Measurements from ENCODE around the gene CDKN2A.

Gene CDKN2A

DNA sequence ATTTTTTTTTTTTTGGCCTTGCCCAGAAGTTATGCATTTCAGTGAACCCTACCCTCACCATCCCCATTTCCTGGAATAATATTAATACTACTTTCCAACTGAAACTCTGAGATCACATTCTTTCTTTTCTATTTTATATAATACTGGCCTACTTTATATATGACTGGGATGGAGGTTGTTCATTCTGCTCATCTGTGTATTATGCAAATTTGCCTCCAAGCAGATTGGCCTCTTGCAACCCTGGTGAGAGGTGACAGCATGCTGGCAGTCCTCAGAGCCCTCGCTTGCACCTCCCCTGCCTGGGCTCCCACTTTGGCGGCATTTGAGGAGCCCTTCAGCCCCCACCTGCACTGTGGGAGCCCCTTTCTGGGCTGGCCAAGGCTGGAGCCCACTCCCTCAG lies 35.4 kb downstream of the CDKN2A start:
- no peak for TF ChIP-seq CTCF (IDR thresholded peaks at IDR 0.05; ENCODE audit: low read depth, low read length)
- Histone ChIP-seq H3K9me3 (0 out of 2 replicates have a peak, but pooled peaks cover 3% of the 10 kb centered on the region), H3K36me3 (no peaks in the 10 kb centered on the region), H3K27me3 (peaks cover 6% of the 10 kb centered on the region), H3K4me3 (ENCODE audit: low read depth, low read length) (no peak overlapping the region), H3K4me1 (no peaks in the 10 kb centered on the region)
- no peak for DNase-seq

DNA sequence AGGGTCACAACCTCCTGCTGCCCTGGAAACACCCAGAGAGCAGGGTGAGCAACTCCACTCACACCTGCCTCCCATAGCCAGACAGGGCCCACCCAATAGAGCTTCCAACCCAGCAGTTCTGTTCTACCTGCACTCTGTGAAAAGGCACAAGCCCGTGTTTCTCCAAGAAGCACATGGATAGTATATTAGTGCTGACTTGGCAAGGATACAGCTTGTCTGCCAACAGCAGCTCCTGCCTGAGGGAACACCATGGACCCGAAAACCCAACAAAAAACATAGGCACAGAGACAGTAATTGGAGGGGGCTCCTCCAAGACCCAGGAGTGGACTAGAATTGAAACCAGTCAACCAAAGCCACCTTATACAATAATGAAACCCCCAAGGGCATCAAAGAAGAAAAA lies 48.6 kb downstream of the CDKN2A start:
- DNase-seq = no peak
- no peaks in the 10 kb centered on the region for H3K4me1 ChIP-seq
- H3K4me3 ChIP-seq (ENCODE audit: low read depth, low read length) = no peak overlapping the region
- H3K36me3 ChIP-seq = no peaks in the 10 kb centered on the region
- no peak for TF ChIP-seq CTCF (IDR thresholded peaks at IDR 0.05; ENCODE audit: low read depth, low read length)
- H3K27me3 ChIP-seq = no peaks in the 10 kb centered on the region
- no peaks in the 10 kb centered on the region for H3K9me3 ChIP-seq

GRCh38 chr9:21943464-21943863 lies 50.7 kb downstream of the CDKN2A start:
- no peak for TF ChIP-seq CTCF (IDR thresholded peaks at IDR 0.05; ENCODE audit: low read depth, low read length)
- H3K36me3 ChIP-seq = no peaks in the 10 kb centered on the region
- no peaks in the 10 kb centered on the region for H3K4me1 ChIP-seq
- H3K27me3 ChIP-seq = no peaks in the 10 kb centered on the region
- no peaks in the 10 kb centered on the region for H3K9me3 ChIP-seq
- no peak overlapping the region for H3K4me3 ChIP-seq (ENCODE audit: low read depth, low read length)
- no peak for DNase-seq

- H3K9me3 ChIP-seq = no peaks in the 10 kb centered on the region
These were observed 52.7 kb downstream of the CDKN2A start for GRCh38 chr9:21941337-21941995.

GRCh38 chr9:21936161-21936560 lies 58.0 kb downstream of the CDKN2A start:
- H3K4me1 ChIP-seq = no peaks in the 10 kb centered on the region
- no peak for TF ChIP-seq CTCF (IDR thresholded peaks at IDR 0.05; ENCODE audit: low read depth, low read length)
- no peak for DNase-seq
- H3K36me3 ChIP-seq = peaks cover 8% of the 10 kb centered on the region
- H3K27me3 ChIP-seq = no peaks in the 10 kb centered on the region
- H3K9me3 ChIP-seq = no peaks in the 10 kb centered on the region
- H3K4me3 ChIP-seq (ENCODE audit: low read depth, low read length) = no peak overlapping the region

More at GRCh38 chr9:21941337-21941995, 52.7 kb downstream of the CDKN2A start:
- Histone ChIP-seq H3K4me1 (no peaks in the 10 kb centered on the region), H3K27me3 (no peaks in the 10 kb centered on the region), H3K36me3 (no peaks in the 10 kb centered on the region), H3K4me3 (ENCODE audit: low read depth, low read length) (no peak overlapping the region)
- TF ChIP-seq CTCF (IDR thresholded peaks at IDR 0.05; ENCODE audit: low read depth, low read length) = no peak
- DNase-seq = no peak

GRCh38 chr9:21935631-21936030 lies 58.6 kb downstream of the CDKN2A start:
- H3K4me1 ChIP-seq = no peaks in the 10 kb centered on the region
- peaks cover 14% of the 10 kb centered on the region for H3K36me3 ChIP-seq
- TF ChIP-seq CTCF (IDR thresholded peaks at IDR 0.05; ENCODE audit: low read depth, low read length) = no peak
- DNase-seq = no peak
- H3K4me3 ChIP-seq (ENCODE audit: low read depth, low read length) = no peak overlapping the region
- no peaks in the 10 kb centered on the region for H3K27me3 ChIP-seq
- no peaks in the 10 kb centered on the region for H3K9me3 ChIP-seq
